ENCODE measurements around the gene NAGA. TPM values are rescaled to one million over a fixed set of nuclear protein-coding genes. Genes with fewer than 3 reads are reported as not detected.
"Not testable (repeated sequence)": the region's sequence is repeated elsewhere in the genome, so short reads cannot be mapped to it uniquely, and the experiment has no call there.

Gene NAGA
- 18.7 and 26.0 TPM in 2 replicates for total RNA-seq

DNA sequence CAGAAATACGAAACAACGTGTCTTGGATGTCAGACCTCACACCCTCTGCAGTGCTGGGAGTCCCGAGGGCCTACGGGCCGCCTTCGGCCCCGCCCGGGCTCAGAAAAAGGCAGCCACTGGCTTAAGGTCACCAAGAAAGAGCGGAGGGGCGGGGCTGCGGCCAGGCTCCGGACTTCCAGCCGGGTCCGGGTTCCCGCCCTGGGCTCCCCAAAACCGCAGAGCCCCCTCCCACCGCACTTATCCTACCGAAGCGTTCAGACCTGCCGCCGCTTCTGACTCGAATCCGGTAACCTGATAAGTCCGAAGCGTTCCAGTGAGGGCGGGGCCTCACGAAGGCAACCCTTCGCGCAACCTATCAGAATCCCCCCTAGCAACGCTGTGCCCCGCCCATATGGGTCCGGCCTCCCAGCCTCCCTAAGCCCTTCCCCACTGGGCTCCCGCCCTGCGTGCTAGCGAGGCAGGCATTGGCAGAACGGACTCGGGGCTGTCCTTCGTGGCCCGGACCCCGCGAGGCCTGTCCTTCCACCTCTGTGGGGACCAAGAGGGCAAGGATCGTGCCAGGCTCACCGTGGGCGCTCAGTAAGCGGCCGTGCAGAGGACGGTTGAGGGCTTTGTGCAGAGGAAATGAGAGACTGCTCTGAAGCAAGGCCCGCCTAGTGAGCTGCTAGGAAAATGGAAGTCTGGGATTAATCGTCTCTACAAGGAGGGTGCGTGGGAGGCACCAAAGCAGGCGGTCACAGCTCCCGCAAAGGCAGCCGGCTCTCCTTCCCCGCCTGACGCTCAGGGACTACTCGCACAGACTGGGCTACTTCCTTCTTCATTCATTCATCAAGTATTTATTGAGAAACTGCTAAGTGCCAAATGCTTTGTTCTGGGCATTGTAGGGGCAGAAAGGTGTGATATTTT is at the start of gene NAGA:
NAGA (minus strand) TSS at position 296 of the 906 bp plus-strand sequence. CDS start 515 bp downstream, outside the sequence.
- peak; percentile 40 for FAIRE-seq

DNA sequence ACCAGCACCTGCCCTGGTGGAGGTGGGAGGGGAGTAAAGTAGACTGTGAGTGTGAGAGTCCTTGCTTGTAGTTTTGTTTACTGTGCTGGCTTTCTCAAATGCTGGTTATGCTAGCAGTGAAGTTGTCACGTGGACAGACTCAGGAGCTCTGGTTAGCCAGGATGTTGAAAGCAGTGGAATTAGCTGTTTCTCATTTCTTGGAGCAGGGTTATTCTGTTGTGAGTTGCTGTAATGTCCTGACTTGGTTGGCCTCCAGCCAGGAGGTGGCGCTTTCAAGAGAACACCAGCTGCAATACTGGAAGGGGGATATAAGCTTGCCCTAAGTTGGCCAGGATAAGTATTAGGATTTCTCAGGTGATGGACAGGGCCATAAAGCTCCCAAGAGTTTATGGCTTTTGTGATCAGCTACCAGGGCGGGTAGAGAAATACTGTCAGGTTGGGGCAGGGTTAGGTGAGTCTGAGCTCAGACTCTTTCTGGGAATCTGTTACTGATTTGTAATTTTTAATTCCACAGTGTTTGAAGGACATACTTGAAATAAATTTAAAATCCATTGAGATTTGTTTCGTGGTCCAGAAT is 46.3 kb upstream of the NAGA start:
- DNase-seq (ENCODE audit: low read depth) (no peak), FAIRE-seq (peak; percentile 87)
- Histone ChIP-seq H3K27me3 (ENCODE audit: control insufficient read depth, insufficient read depth, low read length) (no peaks in the 10 kb centered on the region), H3K36me3 (ENCODE audit: control insufficient read depth, insufficient read depth, low read length) (no peaks in the 10 kb centered on the region), H3K4me3 (ENCODE audit: low read depth, low read length) (no peak overlapping the region)
- TF ChIP-seq, protein P1, sequence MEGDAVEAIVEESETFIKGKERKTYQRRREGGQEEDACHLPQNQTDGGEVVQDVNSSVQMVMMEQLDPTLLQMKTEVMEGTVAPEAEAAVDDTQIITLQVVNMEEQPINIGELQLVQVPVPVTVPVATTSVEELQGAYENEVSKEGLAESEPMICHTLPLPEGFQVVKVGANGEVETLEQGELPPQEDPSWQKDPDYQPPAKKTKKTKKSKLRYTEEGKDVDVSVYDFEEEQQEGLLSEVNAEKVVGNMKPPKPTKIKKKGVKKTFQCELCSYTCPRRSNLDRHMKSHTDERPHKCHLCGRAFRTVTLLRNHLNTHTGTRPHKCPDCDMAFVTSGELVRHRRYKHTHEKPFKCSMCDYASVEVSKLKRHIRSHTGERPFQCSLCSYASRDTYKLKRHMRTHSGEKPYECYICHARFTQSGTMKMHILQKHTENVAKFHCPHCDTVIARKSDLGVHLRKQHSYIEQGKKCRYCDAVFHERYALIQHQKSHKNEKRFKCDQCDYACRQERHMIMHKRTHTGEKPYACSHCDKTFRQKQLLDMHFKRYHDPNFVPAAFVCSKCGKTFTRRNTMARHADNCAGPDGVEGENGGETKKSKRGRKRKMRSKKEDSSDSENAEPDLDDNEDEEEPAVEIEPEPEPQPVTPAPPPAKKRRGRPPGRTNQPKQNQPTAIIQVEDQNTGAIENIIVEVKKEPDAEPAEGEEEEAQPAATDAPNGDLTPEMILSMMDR (IDR thresholded peaks at IDR 0.05; ENCODE audit: insufficient read depth, low read length, severe bottlenecking), result no peak

More for the DNA sequence above, at the start of gene NAGA:
- Histone ChIP-seq H3K27me3 (ENCODE audit: control insufficient read depth, insufficient read depth, low read length) (no peaks in the 10 kb centered on the region), H3K36me3 (ENCODE audit: control insufficient read depth, insufficient read depth, low read length) (peaks cover 11% of the 10 kb centered on the region), H3K4me3 (ENCODE audit: low read depth, low read length) (peak within 1 kb of the TSS; percentile 47)
- DNase-seq (ENCODE audit: low read depth), result peak; percentile 91
- TF ChIP-seq, protein P1 (IDR thresholded peaks at IDR 0.05; ENCODE audit: insufficient read depth, low read length, severe bottlenecking), result no peak

DNA sequence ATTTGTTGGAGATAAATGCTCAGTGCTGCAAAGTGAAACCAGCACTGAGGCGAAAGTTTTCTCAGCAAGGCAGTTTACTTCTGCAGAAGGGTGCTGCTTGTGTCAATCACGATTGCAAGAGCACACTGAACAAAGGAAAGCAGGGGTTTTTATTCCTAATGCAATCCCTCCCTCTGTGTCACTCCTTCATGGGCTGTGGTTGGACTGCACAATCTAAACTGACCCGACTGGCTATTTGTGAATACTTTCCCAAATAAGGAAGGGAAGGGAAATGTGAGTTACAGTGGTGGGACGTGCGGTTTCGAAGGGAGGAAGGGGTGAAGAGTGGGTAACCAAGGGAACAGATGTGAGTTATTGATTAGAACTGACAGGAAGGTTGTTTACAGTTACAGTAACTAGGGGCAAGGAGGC is 44.8 kb upstream of the NAGA start:
- H3K4me3 ChIP-seq (ENCODE audit: low read depth, low read length); DNase-seq (ENCODE audit: low read depth); H3K27me3 ChIP-seq (ENCODE audit: control insufficient read depth, insufficient read depth, low read length); H3K36me3 ChIP-seq (ENCODE audit: control insufficient read depth, insufficient read depth, low read length): not testable (repeated sequence)
- FAIRE-seq, result peak; percentile 13

DNA sequence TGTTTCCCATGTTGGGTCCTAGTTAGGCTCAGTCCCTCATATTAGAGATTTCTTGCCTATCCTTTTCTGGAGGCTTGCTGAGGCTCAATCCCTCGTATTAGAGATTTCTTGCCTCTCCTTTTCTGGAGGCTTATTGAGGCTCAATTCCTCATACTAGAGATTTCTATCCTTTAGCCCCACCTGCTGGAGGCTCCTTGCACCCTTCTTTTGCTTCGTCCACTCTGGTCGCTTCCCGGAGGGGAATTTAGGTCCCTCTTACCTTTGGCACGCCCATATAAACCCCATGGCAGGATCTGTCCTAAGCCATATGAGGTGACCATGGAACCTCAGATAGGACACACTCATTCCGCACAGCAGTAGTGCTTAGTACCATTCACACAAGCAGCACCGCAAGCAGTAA is 44.1 kb upstream of the NAGA start:
- TF ChIP-seq, protein P1 (IDR thresholded peaks at IDR 0.05; ENCODE audit: insufficient read depth, low read length, severe bottlenecking), result no peak
- no peaks in the 10 kb centered on the region for H3K36me3 ChIP-seq (ENCODE audit: control insufficient read depth, insufficient read depth, low read length)
- no peak overlapping the region for H3K4me3 ChIP-seq (ENCODE audit: low read depth, low read length)
- FAIRE-seq (no peak), DNase-seq (ENCODE audit: low read depth) (no peak)
- H3K27me3 ChIP-seq (ENCODE audit: control insufficient read depth, insufficient read depth, low read length), result no peaks in the 10 kb centered on the region

DNA sequence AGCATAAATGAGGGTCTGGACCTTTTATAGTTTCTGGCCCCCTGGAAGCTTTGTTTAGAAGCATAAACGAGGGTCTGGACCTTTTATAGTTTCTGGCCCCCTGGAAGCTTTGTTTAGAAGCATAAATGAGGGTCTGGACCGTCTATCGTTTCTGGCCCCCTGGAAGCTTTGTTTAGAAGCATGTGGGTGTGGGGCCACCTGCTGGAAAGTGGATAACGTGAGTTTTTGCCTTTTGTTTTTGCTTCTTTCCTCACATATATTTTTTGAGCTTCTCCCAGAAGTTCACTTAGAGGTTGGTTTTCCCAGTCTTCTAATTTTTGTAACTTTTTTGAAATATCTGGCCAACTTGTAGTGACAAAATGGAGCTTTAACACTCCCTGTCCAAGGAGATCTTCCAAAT is 42.2 kb upstream of the NAGA start:
- DNase-seq (ENCODE audit: low read depth); H3K4me3 ChIP-seq (ENCODE audit: low read depth, low read length); FAIRE-seq; H3K27me3 ChIP-seq (ENCODE audit: control insufficient read depth, insufficient read depth, low read length); H3K36me3 ChIP-seq (ENCODE audit: control insufficient read depth, insufficient read depth, low read length): not testable (repeated sequence)
- TF ChIP-seq, protein P1 (IDR thresholded peaks at IDR 0.05; ENCODE audit: insufficient read depth, low read length, severe bottlenecking), result peak; percentile 9

DNA sequence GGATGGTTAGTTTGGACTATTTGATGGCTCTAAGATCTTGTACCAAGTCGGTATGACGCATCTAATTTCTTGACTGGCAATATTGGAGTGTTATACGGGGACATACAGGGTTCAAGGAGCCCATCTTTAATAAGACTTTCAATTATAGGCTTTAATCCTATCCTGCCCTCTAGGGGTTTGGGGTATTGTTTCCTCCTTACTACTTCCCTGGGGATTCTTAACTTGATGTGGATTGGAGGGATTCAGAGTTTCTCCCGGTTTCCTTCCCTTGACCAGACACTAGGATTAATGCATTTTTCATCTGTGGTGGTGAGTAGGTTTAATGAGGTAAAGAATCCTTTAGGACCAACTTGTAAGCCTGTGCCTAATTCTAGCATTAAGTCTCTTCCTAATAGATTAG is 41.2 kb upstream of the NAGA start:
- no peak for FAIRE-seq
- Histone ChIP-seq H3K27me3 (ENCODE audit: control insufficient read depth, insufficient read depth, low read length) (no peaks in the 10 kb centered on the region), H3K36me3 (ENCODE audit: control insufficient read depth, insufficient read depth, low read length) (no peaks in the 10 kb centered on the region), H3K4me3 (ENCODE audit: low read depth, low read length) (no peak overlapping the region)
- no peak for DNase-seq (ENCODE audit: low read depth)
- TF ChIP-seq, protein P1 (IDR thresholded peaks at IDR 0.05; ENCODE audit: insufficient read depth, low read length, severe bottlenecking), result no peak
